ENCODE data around the gene PDPN. TPM values are rescaled to one million over a fixed set of nuclear protein-coding genes. Genes with fewer than 3 reads are reported as not detected.
"Not testable (repeated sequence)": the region's sequence is repeated elsewhere in the genome, so short reads cannot be mapped to it uniquely, and the experiment has no call there.

PDPN gene
- total and polyA plus RNA-seq, 10 donors = 0.09 to 1.9 (median 0.38) TPM; not detected in 4

DNA sequence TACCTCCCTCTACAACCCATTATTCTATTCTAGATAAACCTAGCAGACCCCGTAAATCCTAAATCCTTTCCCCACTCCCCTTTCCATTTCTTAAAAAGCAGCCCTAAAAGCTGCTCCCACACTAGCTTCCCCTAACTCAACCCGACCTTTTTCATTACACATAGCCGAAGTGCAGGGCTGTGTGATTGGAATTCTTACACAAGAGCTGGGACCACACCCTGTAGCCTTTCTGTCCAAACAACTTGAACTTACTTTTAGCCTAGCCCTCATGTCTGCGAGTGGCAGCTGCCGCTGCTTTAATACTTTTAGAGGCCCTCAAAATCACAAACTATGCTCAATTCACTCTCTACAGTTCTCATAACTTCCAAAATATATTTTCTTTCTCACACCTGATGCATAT is 19.6 kb upstream of the PDPN start:
- no peaks in the 10 kb centered on the region for H3K4me1 ChIP-seq
- no peak overlapping the region for H3K4me3 ChIP-seq
- no peaks in the 10 kb centered on the region for H3K9me3 ChIP-seq
- 84 to 89% (median 87%) methylated on average over 5 of the region's 5 CpGs for WGBS, 5 donors
- no peak overlapping the region for H3K27ac ChIP-seq
- intact Hi-C loops (cut with DNase I; ENCODE audit: low total_unique reads) = no loop called here
- H3K36me3 ChIP-seq = no peaks in the 10 kb centered on the region
- TF ChIP-seq POLR2A (IDR thresholded peaks at IDR 0.05) = no peak
- TF ChIP-seq POLR2AphosphoS5 (IDR thresholded peaks at IDR 0.05) = no peak
- TF ChIP-seq, protein P1, sequence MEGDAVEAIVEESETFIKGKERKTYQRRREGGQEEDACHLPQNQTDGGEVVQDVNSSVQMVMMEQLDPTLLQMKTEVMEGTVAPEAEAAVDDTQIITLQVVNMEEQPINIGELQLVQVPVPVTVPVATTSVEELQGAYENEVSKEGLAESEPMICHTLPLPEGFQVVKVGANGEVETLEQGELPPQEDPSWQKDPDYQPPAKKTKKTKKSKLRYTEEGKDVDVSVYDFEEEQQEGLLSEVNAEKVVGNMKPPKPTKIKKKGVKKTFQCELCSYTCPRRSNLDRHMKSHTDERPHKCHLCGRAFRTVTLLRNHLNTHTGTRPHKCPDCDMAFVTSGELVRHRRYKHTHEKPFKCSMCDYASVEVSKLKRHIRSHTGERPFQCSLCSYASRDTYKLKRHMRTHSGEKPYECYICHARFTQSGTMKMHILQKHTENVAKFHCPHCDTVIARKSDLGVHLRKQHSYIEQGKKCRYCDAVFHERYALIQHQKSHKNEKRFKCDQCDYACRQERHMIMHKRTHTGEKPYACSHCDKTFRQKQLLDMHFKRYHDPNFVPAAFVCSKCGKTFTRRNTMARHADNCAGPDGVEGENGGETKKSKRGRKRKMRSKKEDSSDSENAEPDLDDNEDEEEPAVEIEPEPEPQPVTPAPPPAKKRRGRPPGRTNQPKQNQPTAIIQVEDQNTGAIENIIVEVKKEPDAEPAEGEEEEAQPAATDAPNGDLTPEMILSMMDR (IDR thresholded peaks at IDR 0.05 in 8 of 11, conservative IDR thresholded peaks at IDR 0.05 in 3 of 11) = no peak
- DNase-seq = no peak
- H3K27me3 ChIP-seq (replicated peaks in 1 of 7) = peaks cover 0 to 22% (median 0%) of the 10 kb centered on the region in 7 donors

DNA sequence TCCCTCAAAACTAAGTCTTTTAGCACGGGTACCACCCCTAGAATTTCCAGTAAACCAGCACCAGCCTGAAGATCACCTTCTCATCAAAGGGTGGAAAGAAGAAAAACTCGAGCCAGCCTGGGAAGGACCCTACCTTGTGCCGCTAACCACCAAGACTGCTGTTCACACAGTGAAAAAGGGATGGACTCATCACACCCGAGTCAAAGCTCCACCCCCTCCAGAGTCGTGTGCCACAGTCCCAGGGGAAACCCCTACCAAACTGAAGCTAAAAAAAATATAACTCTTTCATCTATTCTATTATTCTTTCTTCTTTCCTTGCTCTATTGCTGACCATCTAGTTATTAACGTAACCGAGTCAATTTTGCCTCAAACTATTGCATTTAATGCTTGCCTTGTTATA is 13.2 kb upstream of the PDPN start:
- H3K9me3 ChIP-seq; H3K4me1 ChIP-seq; H3K27ac ChIP-seq; H3K4me3 ChIP-seq; DNase-seq; intact Hi-C loops (cut with DNase I; ENCODE audit: low total_unique reads); H3K36me3 ChIP-seq: not testable (repeated sequence)
- H3K27me3 ChIP-seq (replicated peaks in 1 of 7) = peaks cover 0 to 50% (median 0%) of the 10 kb centered on the region in 7 donors
- 52 to 58% (median 57%) methylated on average over 7 of the region's 7 CpGs for WGBS, 5 donors

DNA sequence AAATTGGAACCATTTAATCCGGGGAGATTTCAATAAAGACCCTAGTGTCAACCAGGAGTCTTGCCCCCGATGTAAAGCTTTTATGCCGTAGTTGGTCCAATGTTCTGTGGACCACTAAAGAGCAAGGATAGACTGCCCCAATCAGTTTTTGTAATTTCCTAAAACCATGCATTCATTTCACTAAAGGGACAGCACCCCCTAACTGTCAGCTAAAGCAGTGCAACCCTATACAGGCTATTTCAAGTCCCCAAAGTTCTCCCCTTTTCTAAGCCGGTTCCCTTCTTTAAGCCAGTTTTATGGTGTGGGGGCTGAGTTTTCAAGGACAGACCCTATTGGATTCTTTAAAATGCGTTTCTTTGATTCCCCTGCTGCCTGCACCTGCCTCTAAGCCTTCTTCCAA is 12.7 kb upstream of the PDPN start:
- H3K36me3 ChIP-seq = no peaks in the 10 kb centered on the region
- no peak overlapping the region for H3K4me3 ChIP-seq
- H3K27me3 ChIP-seq (replicated peaks in 1 of 7) = peaks cover 0 to 55% (median 0%) of the 10 kb centered on the region in 7 donors
- H3K4me1 ChIP-seq = no peaks in the 10 kb centered on the region
- H3K27ac ChIP-seq = no peak overlapping the region
- DNase-seq = no peak
- intact Hi-C loops (cut with DNase I; ENCODE audit: low total_unique reads) = no loop called here
- H3K9me3 ChIP-seq = no peaks in the 10 kb centered on the region
- 51 to 67% (median 62%) methylated on average over 5 of the region's 5 CpGs for WGBS, 5 donors
- TF ChIP-seq, protein P1 (IDR thresholded peaks at IDR 0.05 in 8 of 11, conservative IDR thresholded peaks at IDR 0.05 in 3 of 11) = peak in 2 of 11 experiments; percentile 12 to 32
- TF ChIP-seq POLR2AphosphoS5 (IDR thresholded peaks at IDR 0.05) = no peak

DNA sequence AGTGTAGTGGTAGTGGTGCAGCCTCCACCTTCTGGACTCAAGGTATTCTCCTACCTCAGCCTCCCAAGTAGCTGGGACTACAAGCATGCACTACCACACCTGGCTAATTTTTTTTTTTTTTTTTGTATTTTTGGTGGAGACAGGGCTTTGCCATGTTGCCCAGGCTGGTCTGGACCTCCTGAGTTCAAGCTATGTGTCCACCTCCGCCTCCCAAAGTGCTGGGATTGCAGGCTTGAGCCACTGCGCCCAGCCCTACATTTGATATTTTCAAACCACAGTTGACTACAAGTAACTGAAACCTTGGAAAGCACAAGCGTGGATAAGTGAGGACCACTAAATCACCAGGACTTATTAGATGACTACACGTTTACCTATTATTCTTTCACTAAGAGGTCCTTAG is 10.0 kb upstream of the PDPN start:
- H3K27ac ChIP-seq = no peak overlapping the region
- no peak for DNase-seq
- no peaks in the 10 kb centered on the region for H3K4me1 ChIP-seq
- peaks cover 0 to 65% (median 4%) of the 10 kb centered on the region in 7 donors for H3K27me3 ChIP-seq (replicated peaks in 1 of 7)
- no peak for TF ChIP-seq POLR2A (IDR thresholded peaks at IDR 0.05)
- TF ChIP-seq, protein P1 (IDR thresholded peaks at IDR 0.05 in 8 of 11, conservative IDR thresholded peaks at IDR 0.05 in 3 of 11) = no peak
- no peak for TF ChIP-seq POLR2AphosphoS5 (IDR thresholded peaks at IDR 0.05)
- no peak overlapping the region for H3K4me3 ChIP-seq
- intact Hi-C loops (cut with DNase I; ENCODE audit: low total_unique reads) = no loop called here
- no peaks in the 10 kb centered on the region for H3K9me3 ChIP-seq
- H3K36me3 ChIP-seq = no peaks in the 10 kb centered on the region
- WGBS, 5 donors = 84 to 89% (median 86%) methylated on average over 4 of the region's 4 CpGs

DNA sequence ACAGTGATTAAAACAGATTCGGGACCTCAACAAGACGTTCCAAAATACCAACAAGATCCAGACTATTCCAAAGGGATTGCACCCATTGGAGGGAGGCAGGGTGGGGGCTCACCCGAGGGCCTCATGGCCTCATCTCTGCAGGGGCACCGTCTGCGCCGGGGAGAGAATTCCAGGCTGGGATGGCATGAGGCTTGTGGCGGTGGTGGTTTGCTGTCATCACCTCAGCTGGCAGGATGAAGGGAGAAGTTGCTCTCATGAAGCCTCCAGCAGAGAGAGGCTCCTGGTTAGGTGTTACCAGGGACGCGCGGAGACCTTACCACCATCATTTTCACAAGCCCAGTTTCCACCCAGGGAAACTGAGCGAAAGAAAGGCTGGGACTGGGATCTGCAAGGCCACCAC is 6.7 kb upstream of the PDPN start:
- H3K27ac ChIP-seq = no peak overlapping the region
- intact Hi-C loops (cut with DNase I; ENCODE audit: low total_unique reads) = no loop called here
- H3K36me3 ChIP-seq = no peaks in the 10 kb centered on the region
- peaks cover 0 to 86% (median 12%) of the 10 kb centered on the region in 7 donors for H3K27me3 ChIP-seq (replicated peaks in 1 of 7)
- H3K4me1 ChIP-seq = no peaks in the 10 kb centered on the region
- no peak overlapping the region for H3K4me3 ChIP-seq
- H3K9me3 ChIP-seq = no peaks in the 10 kb centered on the region
- no peak for DNase-seq
- 75 to 89% (median 82%) methylated on average over 9 to 11 of the region's 11 CpGs for WGBS, 5 donors
- TF ChIP-seq, protein P1 (IDR thresholded peaks at IDR 0.05 in 8 of 11, conservative IDR thresholded peaks at IDR 0.05 in 3 of 11) = no peak
- TF ChIP-seq POLR2AphosphoS5 (IDR thresholded peaks at IDR 0.05) (no peak), POLR2A (IDR thresholded peaks at IDR 0.05) (no peak)
